ENCODE results near the gene TAB2. TPM values are rescaled to one million over a fixed set of nuclear protein-coding genes. Genes with fewer than 3 reads are reported as not detected.
A peak's percentile ranks its signal among the peaks of the same experiment; 100 is the strongest.

TAB2 gene
- total RNA-seq, 1 experiment from 2014 or later, result 56.2 TPM

DNA sequence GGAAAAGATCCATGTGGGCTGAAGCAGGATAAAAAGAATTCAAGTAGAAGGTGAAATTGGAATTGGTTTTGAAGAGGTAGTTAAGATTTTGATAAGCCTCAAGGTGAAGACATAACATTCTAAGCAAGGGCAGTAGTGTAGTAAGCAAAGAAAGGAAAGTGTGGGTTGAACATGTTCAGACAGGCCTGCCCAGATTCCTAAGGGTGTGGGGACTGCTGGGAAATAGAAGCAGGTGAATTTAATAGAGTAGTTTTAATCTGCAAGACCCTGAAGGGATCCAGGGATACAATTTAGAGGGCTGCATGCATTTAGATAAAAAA, 19.1 kb downstream of the TAB2 start:
- H3K4me2 ChIP-seq (ENCODE audit: insufficient read depth, insufficient read length, low read length), result no peak overlapping the region
- H3K4me3 Mint-ChIP-seq, result no peak overlapping the region

More for the DNA sequence above, 19.1 kb downstream of the TAB2 start:
- no peak overlapping the region for H2BK20ac ChIP-seq (ENCODE audit: low read depth, low read length, poor library complexity, severe bottlenecking)
- H3K27me3 ChIP-seq (ENCODE audit: insufficient read depth, low read length), result no peaks in the 10 kb centered on the region
- no peak overlapping the region for H3K9ac ChIP-seq (ENCODE audit: extremely low read depth, insufficient read length, low read length)
- peak overlapping the region in 2 of 3 experiments; percentile 83 to 85; a peak in 4 of 7 replicates for H3K27ac Mint-ChIP-seq
- no peak overlapping the region for H3K4ac ChIP-seq (ENCODE audit: low read depth, low read length)
- H4K8ac ChIP-seq (replicated peaks; ENCODE audit: insufficient read length, low read depth, low read length), result no peak overlapping the region
- no peaks in the 10 kb centered on the region for H3K27me3 Mint-ChIP-seq (ENCODE audit: low read depth)
- peaks cover 0 to 9% (median 4%) of the 10 kb centered on the region in 3 experiments; a peak in 5 of 7 replicates for H3K36me3 Mint-ChIP-seq (ENCODE audit: insufficient read depth in 1 of 3, low read depth in 3 of 3)
- H3K23me2 ChIP-seq (ENCODE audit: insufficient read length, low read depth, low read length, poor library complexity, severe bottlenecking), result no peaks in the 10 kb centered on the region
- H3K23ac ChIP-seq (ENCODE audit: insufficient read length, low read depth, low read length), result no peak overlapping the region
- no peak overlapping the region for H4K5ac ChIP-seq (ENCODE audit: insufficient read length, low read depth, low read length)
- peaks cover 2% of the 10 kb centered on the region; the same call in 1 of the 2 replicates for H3K4me1 ChIP-seq (ENCODE audit: insufficient read depth, low read length)
- peaks cover 5% of the 10 kb centered on the region for H3K79me1 ChIP-seq (ENCODE audit: insufficient read depth, low read depth, low read length, poor library complexity, severe bottlenecking)
- no peak overlapping the region for H2AK5ac ChIP-seq (ENCODE audit: insufficient read length, low read length)
- H2BK12ac ChIP-seq (ENCODE audit: insufficient read length, low read depth, low read length), result no peak overlapping the region
- H2BK5ac ChIP-seq (ENCODE audit: insufficient read length, low read length), result no peak overlapping the region
- H3T11ph ChIP-seq (ENCODE audit: low read length), result no peak overlapping the region
- H2AFZ ChIP-seq (ENCODE audit: low read length), result no peak overlapping the region
- TF ChIP-seq, protein P1, sequence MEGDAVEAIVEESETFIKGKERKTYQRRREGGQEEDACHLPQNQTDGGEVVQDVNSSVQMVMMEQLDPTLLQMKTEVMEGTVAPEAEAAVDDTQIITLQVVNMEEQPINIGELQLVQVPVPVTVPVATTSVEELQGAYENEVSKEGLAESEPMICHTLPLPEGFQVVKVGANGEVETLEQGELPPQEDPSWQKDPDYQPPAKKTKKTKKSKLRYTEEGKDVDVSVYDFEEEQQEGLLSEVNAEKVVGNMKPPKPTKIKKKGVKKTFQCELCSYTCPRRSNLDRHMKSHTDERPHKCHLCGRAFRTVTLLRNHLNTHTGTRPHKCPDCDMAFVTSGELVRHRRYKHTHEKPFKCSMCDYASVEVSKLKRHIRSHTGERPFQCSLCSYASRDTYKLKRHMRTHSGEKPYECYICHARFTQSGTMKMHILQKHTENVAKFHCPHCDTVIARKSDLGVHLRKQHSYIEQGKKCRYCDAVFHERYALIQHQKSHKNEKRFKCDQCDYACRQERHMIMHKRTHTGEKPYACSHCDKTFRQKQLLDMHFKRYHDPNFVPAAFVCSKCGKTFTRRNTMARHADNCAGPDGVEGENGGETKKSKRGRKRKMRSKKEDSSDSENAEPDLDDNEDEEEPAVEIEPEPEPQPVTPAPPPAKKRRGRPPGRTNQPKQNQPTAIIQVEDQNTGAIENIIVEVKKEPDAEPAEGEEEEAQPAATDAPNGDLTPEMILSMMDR (conservative IDR thresholded peaks at IDR 0.05), result no peak
- H4K20me1 ChIP-seq (ENCODE audit: control insufficient read depth, insufficient read depth, insufficient read length), result no peaks in the 10 kb centered on the region
- no peak overlapping the region for H2BK120ac ChIP-seq (ENCODE audit: low read depth, low read length, poor library complexity, severe bottlenecking)
- no peaks in the 10 kb centered on the region for H3K9me3 ChIP-seq (ENCODE audit: control insufficient read depth, low read depth, low read length)
- H3K9me3 Mint-ChIP-seq, result no peaks in the 10 kb centered on the region
- no peak overlapping the region for H4K91ac ChIP-seq (ENCODE audit: insufficient read length, low read depth, low read length)
- no peak for DNase-seq
- H3K27ac ChIP-seq (ENCODE audit: insufficient read length, low read depth, low read length), result no peak overlapping the region
- H3K79me2 ChIP-seq (ENCODE audit: insufficient read depth, low read length), result peaks cover 38% of the 10 kb centered on the region
- peaks cover 51 to 53% of the 10 kb centered on the region in 2 experiments for H3K4me1 Mint-ChIP-seq
- H2BK15ac ChIP-seq (ENCODE audit: low read depth, low read length), result no peak overlapping the region
- no peak overlapping the region for H3K18ac ChIP-seq (ENCODE audit: insufficient read length, low read depth, low read length)
- no peak overlapping the region for H3K56ac ChIP-seq (ENCODE audit: insufficient read length, low read depth, low read length)
- H3K14ac ChIP-seq (ENCODE audit: insufficient read depth, low read length), result no peak overlapping the region; the same call in 1 of the 2 replicates
